K562 (cell line): ENCODE data around the gene OARD1. TPM values are rescaled to one million over a fixed set of nuclear protein-coding genes. Genes with fewer than 3 reads are reported as not detected.

Experiments
- ASH1L ChIP-seq: fragments of 450-650 bp; IDR thresholded peaks from 2 replicates; pipeline ENCODE4 v1.6.1; 2018; ENCODE audit warnings: borderline replicate concordance, mild to moderate bottlenecking, low read depth; ENCODE audit not compliant: partially characterized antibody
- CSDE1 ChIP-seq, 2 experiments: fragments of 450-650 bp; IDR thresholded peaks; 2 replicates each; pipeline ENCODE4 v1.6.1; 2016; ENCODE audit warnings: mild to moderate bottlenecking in 1 of 2
- DMBX1 ChIP-seq: fragments of 250-450 bp; sonication (Bioruptor Pico); IDR thresholded peaks from 2 replicates; pipeline ENCODE4 v1.8.0; 2022; ENCODE audit warnings: inconsistent platforms, mild to moderate bottlenecking, moderate library complexity, borderline replicate concordance
- EP300 ChIP-seq: IDR thresholded peaks from 2 replicates; pipeline ENCODE4 v1.6.1; 2012; ENCODE audit warnings: low read length, improper control_type of control experiment
- GTF2A2 ChIP-seq: IDR thresholded peaks from 2 replicates; pipeline ENCODE4 v1.6.1; 2016; ENCODE audit warnings: mild to moderate bottlenecking, missing genetic modification characterization, missing compliant biosample characterization
- GTF2B ChIP-seq: IDR thresholded peaks from 2 replicates; pipeline ENCODE4 v1.6.1; 2011; ENCODE audit not compliant: insufficient read length; ENCODE audit errors: extremely low read depth
- HDAC3 ChIP-seq: fragments of 450-650 bp; IDR thresholded peaks from 2 replicates; pipeline ENCODE4 v1.6.1; 2018; ENCODE audit warnings: borderline replicate concordance, mild to moderate bottlenecking, moderate library complexity; ENCODE audit not compliant: partially characterized antibody
- HMG20B ChIP-seq: fragments of 250-450 bp; sonication (Bioruptor Pico); IDR thresholded peaks from 2 replicates; pipeline ENCODE4 v1.5.0; 2021; ENCODE audit warnings: mild to moderate bottlenecking
- HNRNPH1 ChIP-seq: fragments of 200-400 bp; formaldehyde crosslinking; optimal IDR thresholded peaks from 2 replicates; pipeline ENCODE3; 2017; ENCODE audit warnings: low read depth, mild to moderate bottlenecking, low read length, moderate library complexity
- MCM7 ChIP-seq, 2 experiments: fragments of 450-650 bp; IDR thresholded peaks; 2 replicates each; pipeline ENCODE4 v1.6.1; 2016 to 2018
- NFE2L1 ChIP-seq: fragments of 450-650 bp; IDR thresholded peaks from 2 replicates; pipeline ENCODE4 v1.6.1; 2016; ENCODE audit warnings: missing genetic modification characterization, low read depth, mild to moderate bottlenecking, missing compliant biosample characterization, moderate library complexity, borderline replicate concordance
- NFRKB ChIP-seq: fragments of 450-650 bp; IDR thresholded peaks from 2 replicates; pipeline ENCODE4 v1.6.1; 2016; ENCODE audit warnings: low read depth
- NR2C2 ChIP-seq, 2 experiments: fragments of 200-800 bp in 1 of 2; sonication (Bioruptor generic) in 1 of 2; sonication (generic) in 1 of 2; formaldehyde crosslinking in 1 of 2; IDR thresholded peaks; 2 replicates each; pipeline versions ENCODE4 v1.6.1 to v1.8.0; 2016 to 2022; ENCODE audit warnings: mild to moderate bottlenecking in 1 of 2, missing compliant biosample characterization in 1 of 2, missing genetic modification characterization in 1 of 2, missing genetic modification reagents in 1 of 2
- PHB2 ChIP-seq: fragments of 450-650 bp; IDR thresholded peaks from 2 replicates; pipeline ENCODE4 v1.6.1; 2017; ENCODE audit warnings: low read depth
- PHF20 ChIP-seq: fragments of 450-650 bp; IDR thresholded peaks from 2 replicates; pipeline ENCODE4 v1.6.1; 2018; ENCODE audit not compliant: partially characterized antibody
- POLR3A ChIP-seq: IDR thresholded peaks from 2 replicates; pipeline ENCODE4 v1.6.1; 2011; ENCODE audit warnings: borderline replicate concordance, mild to moderate bottlenecking, moderate library complexity; ENCODE audit not compliant: insufficient read length, insufficient read depth; ENCODE audit errors: extremely low read depth
- RBBP5 ChIP-seq: fragments of 200-600 bp; sonication (generic); IDR thresholded peaks from 2 replicates; pipeline ENCODE4 v1.6.1; 2012; ENCODE audit warnings: borderline replicate concordance, mild to moderate bottlenecking, low read length, control low read depth, inconsistent platforms; ENCODE audit not compliant: insufficient read depth, poor library complexity, severe bottlenecking
- SMAD2 ChIP-seq: fragments of 150-350 bp; IDR thresholded peaks from 2 replicates; pipeline ENCODE4 v1.6.1; 2014; ENCODE audit warnings: low read depth, mild to moderate bottlenecking, low read length
- SNAPC5 ChIP-seq: fragments of 250-450 bp; sonication (Bioruptor Pico); IDR thresholded peaks from 2 replicates; pipeline ENCODE4 v1.8.0; 2021; ENCODE audit warnings: moderate library complexity, mild to moderate bottlenecking, inconsistent platforms
- TCF15 ChIP-seq: fragments of 250-450 bp; sonication (Bioruptor Pico); IDR thresholded peaks from 2 replicates; pipeline ENCODE4 v1.8.0; 2022; ENCODE audit warnings: moderate library complexity, mild to moderate bottlenecking, inconsistent platforms
- TCF7L2 ChIP-seq: fragments of 150-350 bp; IDR thresholded peaks from 2 replicates; pipeline ENCODE4 v1.6.1; 2016; ENCODE audit warnings: low read depth, mild to moderate bottlenecking, low read length, moderate library complexity
- ZNF398 ChIP-seq: fragments of 250-450 bp; sonication (Bioruptor Pico); IDR thresholded peaks from 2 replicates; pipeline ENCODE4 v1.8.0; 2021; ENCODE audit warnings: moderate library complexity, mild to moderate bottlenecking, inconsistent platforms
- ZNF583 ChIP-seq: fragments of 250-450 bp; sonication (Bioruptor Pico); IDR thresholded peaks from 2 replicates; pipeline ENCODE4 v1.4.0; 2020
- ZNF644 ChIP-seq: fragments of 200-800 bp; sonication (Bioruptor generic); IDR thresholded peaks from 2 replicates; pipeline ENCODE4 v1.6.1; 2016; ENCODE audit warnings: low read depth, missing genetic modification characterization, missing compliant biosample characterization
- ZNF764 ChIP-seq: fragments of 250-450 bp; sonication (Bioruptor Pico); IDR thresholded peaks from 2 replicates; pipeline ENCODE4 v1.4.0; 2020; ENCODE audit warnings: low read depth, mild to moderate bottlenecking, moderate library complexity
- polyA plus RNA-seq, 8 experiments: library from polyadenylated mRNA; depleted of rRNA in 4 of 8; stranded (reverse) in 5 of 8; unstranded in 3 of 8; fragments of >200 nt; fragmentation: Nextera tagmentation in 2 of 8; fragmentation: Illumina TruSeq in 1 of 8; extraction: Ambion mirVana in 2 of 8; extraction: Trizol in 1 of 8; gene quantifications; 2 replicates each; pipeline versions ENCODE4 v1.2.1 to v1.2.3, GENCODE V29; 2011 to 2014; ENCODE audit warnings: inconsistent platforms in 1 of 8, missing spikeins in 1 of 8
- total RNA-seq, 7 experiments: library from RNA; depleted of rRNA in 6 of 7; stranded (reverse); fragments of >200 nt in 6 of 7; fragmentation: Illumina TruSeq in 2 of 7; extraction: Trizol in 2 of 7; gene quantifications; 2 replicates each; pipeline versions ENCODE4 v1.2.1 to v1.2.3, GENCODE V29; 2011 to 2021; ENCODE audit warnings: low replicate concordance in 1 of 7

Gene OARD1
- total and polyA plus RNA-seq, 9 of the 15 experiments (the other 6 are each of a cell fraction or from before 2014, with no cell fraction given) = 43.4 to 88.3 (median 61.1) TPM

- TF ChIP-seq TCF15 (CRISPR knock-in tag) (no peak), RBBP5 (no peak), HMG20B (CRISPR knock-in tag) (no peak), POLR3A (no peak), GTF2A2 (tag) (no peak), PHB2 (peak; percentile 16; the same call in 1 of the 2 replicates), PHF20 (peak; percentile 41), ZNF398 (CRISPR knock-in tag) (no peak), ZNF644 (tag) (no peak; the same call in 1 of the 2 replicates), SMAD2 (no peak), ASH1L (no peak), ZNF764 (CRISPR knock-in tag) (peak; percentile 8; the same call in 1 of the 2 replicates), HNRNPH1 (no peak), NR2C2 (CRISPR knock-in tag; IDR thresholded peaks at IDR 0.05) (0 out of 2 replicates have a peak, but pooled peaks have one; percentile 42), NR2C2 (tag; IDR thresholded peaks at IDR 0.05) (peak; percentile 82; the same call in 1 of the 2 replicates), GTF2B (no peak), TCF7L2 (no peak), CSDE1 (IDR thresholded peaks at IDR 0.05) (no peak; a peak in 1 of 4 replicates), NFE2L1 (tag) (no peak), NFRKB (peak; percentile 83), EP300 (peak; percentile 19; the same call in 1 of the 2 replicates), SNAPC5 (CRISPR knock-in tag) (no peak), ZNF583 (CRISPR knock-in tag) (no peak), DMBX1 (peak; percentile 16; the same call in 1 of the 2 replicates), MCM7 (IDR thresholded peaks at IDR 0.05) (no peak), HDAC3 (no peak)
These were observed at the start of gene OARD1 (continued) for GRCh38 chr6:41071923-41072835.
